HG02759 (cell line): ENCODE measurements around the gene CDKN1A.
"Not testable (repeated sequence)": the region's sequence is repeated elsewhere in the genome, so short reads cannot be mapped to it uniquely, and the experiment has no call there.

Experiments used
- ATAC-seq: cut with Tn5 transposase; IDR thresholded peaks from one replicate; pipeline ENCODE4 v1.9.1; 2021; ENCODE audit warnings: mild to moderate bottlenecking, moderate library complexity; ENCODE audit not compliant: unreplicated experiment

Gene CDKN1A

GRCh38 chr6:36694616-36695015 is 16.1 kb downstream of the CDKN1A start:
- no peak for ATAC-seq

DNA sequence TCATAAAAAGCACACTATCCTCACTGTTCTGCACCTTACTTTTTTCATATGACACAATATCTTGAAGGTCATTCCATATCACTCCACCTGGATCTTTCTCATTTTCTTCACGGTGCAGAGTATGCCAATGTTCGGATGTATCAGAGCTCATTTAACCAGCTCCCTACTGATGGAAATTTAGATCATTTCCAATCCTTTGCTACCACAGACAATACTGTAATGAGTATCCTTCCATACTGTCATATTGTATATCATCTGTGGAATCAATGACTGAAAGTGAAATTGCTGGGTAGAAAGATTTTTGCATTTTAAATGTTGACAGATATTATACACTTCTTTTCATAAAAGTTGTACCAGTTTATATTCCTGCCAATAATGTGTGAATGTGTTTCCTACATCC is 16.9 kb downstream of the CDKN1A start:
- ATAC-seq: no peak

DNA sequence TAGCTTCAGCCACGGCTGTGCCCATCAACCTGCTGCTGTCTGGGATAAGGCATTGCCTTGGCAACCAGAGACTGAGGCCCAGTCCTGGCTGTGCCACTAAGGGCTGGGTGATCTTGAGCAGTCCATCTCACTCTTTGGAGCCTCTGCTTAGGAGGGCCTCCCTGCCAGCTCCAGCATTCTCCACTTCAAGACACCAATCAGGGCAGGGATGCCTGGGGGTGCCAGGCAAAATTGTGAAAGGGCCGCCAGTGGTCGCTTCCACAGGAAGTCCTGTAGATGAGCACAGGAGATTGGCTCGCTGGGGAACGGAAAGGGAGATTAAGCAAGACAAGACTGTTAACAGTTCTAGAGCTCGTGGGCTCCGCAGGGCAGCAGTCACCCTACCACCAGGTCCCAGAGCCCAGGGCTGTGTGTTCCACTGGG is 19.0 kb downstream of the CDKN1A start, which contains the start of gene RAB44:
Gene RAB44, plus strand, starts transcription at position 346 of the 423 bp plus-strand sequence. CDS start 6,410 bp downstream, outside the sequence.
- ATAC-seq: no peak

- ATAC-seq: no peak
Measured at GRCh38 chr6:36698196-36698595, 19.7 kb downstream of the CDKN1A start.

- no peak for ATAC-seq
Measured at GRCh38 chr6:36698871-36699271, 20.4 kb downstream of the CDKN1A start.

DNA sequence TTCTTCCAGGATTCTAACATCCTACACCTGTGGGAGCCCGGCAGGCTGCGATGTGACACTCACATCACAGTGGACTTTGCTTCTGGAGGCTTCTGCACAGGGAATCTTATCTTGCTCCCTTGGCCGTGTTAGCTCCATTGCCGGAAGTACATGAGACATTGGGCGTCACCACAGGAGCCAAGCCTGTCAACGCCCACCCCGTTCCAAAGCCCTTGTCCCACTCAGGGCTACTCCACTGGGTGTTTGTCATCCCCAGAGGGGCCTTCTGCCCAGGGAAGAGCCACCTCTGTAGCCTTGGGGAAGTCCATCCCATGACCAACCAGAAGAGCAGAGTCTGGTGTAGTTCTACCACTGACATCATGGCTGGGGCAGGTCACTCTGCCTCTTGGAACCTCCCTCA is 20.8 kb downstream of the CDKN1A start:
- no peak for ATAC-seq

DNA sequence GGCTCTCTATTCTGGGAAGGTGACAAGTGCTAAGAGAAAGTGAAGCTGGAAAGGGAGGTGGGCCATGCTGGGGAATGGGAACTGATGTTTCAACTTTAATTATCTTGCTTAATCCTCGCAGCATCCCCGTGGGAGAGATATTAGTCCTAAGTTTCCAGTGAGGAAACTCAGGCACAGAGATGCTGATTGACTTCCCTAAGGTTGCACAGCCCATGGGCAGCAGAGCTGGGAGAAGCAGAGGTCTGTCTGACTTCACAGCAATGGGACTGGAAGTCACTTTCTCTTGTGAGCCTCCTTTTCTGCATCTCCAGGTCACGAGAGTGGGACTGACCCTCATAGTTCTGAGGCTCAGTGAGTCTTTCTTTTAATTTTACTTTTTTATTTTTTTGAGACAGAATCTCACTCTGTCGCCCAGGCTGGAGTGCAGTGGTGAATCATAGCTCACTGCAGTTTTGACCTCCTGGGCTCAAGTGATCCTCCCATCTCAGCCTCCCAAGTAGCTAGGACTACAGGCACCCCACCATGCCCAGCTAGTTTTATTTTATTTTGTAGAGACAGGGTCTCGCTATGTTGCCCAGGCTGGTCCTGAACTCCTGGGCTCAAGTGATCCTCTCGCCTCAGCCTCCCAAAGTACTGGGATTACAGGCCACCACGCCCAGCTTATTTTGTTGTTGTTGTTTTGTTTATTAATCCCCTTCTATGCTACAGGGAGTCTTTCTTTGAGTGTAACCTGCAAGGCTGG is 21.7 kb downstream of the CDKN1A start:
- ATAC-seq: no peak

GRCh38 chr6:36700831-36701230 is 22.3 kb downstream of the CDKN1A start:
- ATAC-seq: no peak

- no peak for ATAC-seq
Measured at GRCh38 chr6:36701401-36701991, 23.0 kb downstream of the CDKN1A start.

DNA sequence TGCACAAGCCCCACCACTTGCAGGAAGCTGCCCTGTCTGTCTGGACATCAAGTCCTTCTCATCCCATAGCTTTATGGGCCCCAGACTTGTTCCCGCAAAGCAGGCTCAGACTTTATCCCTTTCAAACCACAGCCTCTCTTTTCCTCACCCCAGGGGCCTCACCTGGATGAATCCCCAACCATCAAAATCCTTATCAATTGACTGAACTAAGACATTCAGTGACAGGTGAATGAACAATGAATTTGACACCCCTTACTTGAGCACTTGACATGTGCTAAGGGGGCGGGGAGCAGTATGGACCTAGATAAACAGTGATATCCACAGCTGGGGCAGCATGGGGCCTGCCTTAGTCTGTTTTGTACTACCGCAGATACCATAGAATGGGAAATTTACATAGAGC is 24.1 kb downstream of the CDKN1A start:
- ATAC-seq: no peak

DNA sequence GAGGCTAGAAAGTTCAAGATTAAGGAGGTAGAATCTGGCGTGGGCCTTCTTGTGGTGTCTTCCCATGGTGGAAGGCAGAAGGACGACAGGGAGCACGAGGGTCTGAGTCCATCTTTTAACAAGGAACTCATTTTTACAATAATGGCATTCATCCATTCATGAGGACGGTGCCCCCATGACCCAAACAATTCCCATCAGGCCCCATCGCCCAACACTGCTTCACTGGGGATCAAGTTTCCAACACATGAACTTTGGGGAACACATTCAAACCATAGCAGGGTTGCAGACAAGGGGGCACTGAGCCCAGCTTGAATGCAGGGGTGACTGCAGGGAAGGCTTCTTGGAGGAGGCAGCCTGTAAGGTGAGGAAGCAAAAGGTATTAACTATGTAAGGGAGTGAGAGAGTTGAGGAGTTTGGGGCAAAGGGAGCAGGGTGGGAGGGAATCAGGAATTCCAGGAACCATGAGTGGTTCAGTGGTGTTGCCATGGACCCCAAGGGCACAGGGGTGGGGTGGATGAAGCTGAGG is 24.6 kb downstream of the CDKN1A start:
- no peak for ATAC-seq

DNA sequence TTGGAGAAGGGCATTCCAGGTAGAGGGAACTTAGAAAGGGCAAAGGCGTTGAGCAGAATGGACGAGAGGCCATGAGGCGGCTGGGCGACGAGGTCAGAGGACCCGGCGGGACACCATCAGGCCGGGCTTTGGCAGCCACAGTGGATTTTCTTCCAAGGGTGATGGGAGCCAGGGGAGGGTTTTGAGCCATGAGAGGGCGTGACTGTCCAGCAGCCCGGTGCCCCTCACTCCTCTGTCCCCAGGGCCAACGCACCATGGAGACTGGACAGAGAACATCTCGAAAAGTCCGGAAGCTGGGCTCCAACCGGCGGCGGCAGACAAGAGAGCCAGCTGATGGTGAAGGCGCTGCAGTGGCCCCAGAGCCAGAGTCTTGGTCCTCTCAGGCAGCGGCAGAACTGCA is 25.5 kb downstream of the CDKN1A start:
- ATAC-seq: no peak

GRCh38 chr6:36704961-36705577 is 26.6 kb downstream of the CDKN1A start:
- ATAC-seq: not testable (repeated sequence)

- ATAC-seq: no peak
Measured at GRCh38 chr6:36706339-36706738, 27.8 kb downstream of the CDKN1A start.

DNA sequence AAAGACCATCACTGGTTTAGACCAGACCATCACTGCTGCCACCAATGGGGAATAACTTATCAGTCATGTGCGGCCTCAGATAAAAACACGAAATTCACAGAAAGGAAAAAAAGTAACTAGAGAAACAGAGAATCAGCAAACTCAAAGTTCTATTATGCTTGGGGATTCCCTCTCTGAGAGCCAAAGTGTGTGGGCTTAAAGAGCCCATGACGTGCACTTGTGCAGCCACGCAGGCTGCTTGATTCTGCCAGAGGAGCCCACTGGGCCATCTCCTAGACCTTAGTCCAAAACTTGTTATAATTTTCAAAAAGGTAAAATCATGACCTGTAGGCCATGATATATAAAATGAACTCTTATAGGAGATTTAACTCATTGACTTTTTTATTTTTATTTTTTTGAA is 34.3 kb downstream of the CDKN1A start:
- no peak for ATAC-seq

DNA sequence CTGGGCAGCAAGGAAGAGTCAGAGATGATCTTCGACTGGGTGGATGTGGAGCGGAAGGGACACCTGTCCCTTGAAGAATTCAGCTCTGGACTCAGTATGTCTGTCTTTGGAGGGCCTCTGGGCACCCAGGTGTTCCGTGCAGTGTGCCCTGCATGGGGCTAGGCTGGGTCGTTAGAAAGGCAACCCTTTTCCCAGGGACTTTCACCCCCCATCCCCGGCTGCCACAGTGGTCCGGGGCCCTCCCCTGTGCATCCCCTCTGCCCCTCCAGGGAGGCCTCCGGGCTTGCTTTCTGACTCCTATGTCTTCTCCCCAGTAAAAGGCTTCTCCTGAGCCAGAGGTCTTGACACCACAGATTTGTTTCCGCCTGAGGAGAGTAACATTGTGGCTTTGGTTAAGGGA is 35.3 kb downstream of the CDKN1A start:
- ATAC-seq: no peak

- no peak for ATAC-seq
Measured at GRCh38 chr6:36714511-36714910, 36.0 kb downstream of the CDKN1A start.

GRCh38 chr6:36715469-36715868 is 37.0 kb downstream of the CDKN1A start:
- ATAC-seq: no peak

GRCh38 chr6:36716476-36717093 is 38.1 kb downstream of the CDKN1A start:
- no peak for ATAC-seq

GRCh38 chr6:36717231-36717825 is 38.8 kb downstream of the CDKN1A start:
- no peak for ATAC-seq
